Trophoblast cell (in vitro differentiated cells and primary cell): ENCODE data around the gene NUAK1.
A peak's percentile ranks its signal among the peaks of the same experiment; 100 is the strongest.

ENCODE experiments used
- DNase-seq, 2 donors: peaks; one replicate each; pipeline ENCODE4 v3.0.0-alpha.2; 2016
- H2AFZ ChIP-seq: 2 replicates; pipeline ENCODE4 v1.6.1; 2013; ENCODE audit warnings: low read length, moderate library complexity, mild to moderate bottlenecking; ENCODE audit not compliant: insufficient read depth, poor library complexity
- H2AK5ac ChIP-seq: 2 replicates; pipeline ENCODE4 v1.6.1; 2013; ENCODE audit warnings: mild to moderate bottlenecking, low read length
- H2BK120ac ChIP-seq: 2 replicates; pipeline ENCODE4 v1.6.1; 2013; ENCODE audit warnings: low read length, mild to moderate bottlenecking, moderate library complexity; ENCODE audit not compliant: insufficient read depth, poor library complexity
- H2BK12ac ChIP-seq: 2 replicates; pipeline ENCODE4 v1.6.1; 2013; ENCODE audit warnings: mild to moderate bottlenecking, low read length, moderate library complexity
- H2BK5ac ChIP-seq: 2 replicates; pipeline ENCODE4 v1.6.1; 2013; ENCODE audit warnings: low read length, low read depth, moderate library complexity, mild to moderate bottlenecking; ENCODE audit not compliant: poor library complexity
- H3K14ac ChIP-seq: 2 replicates; pipeline ENCODE4 v1.6.1; 2013; ENCODE audit warnings: mild to moderate bottlenecking, low read length
- H3K18ac ChIP-seq: 2 replicates; pipeline ENCODE4 v1.6.1; 2013; ENCODE audit warnings: mild to moderate bottlenecking, low read length
- H3K23ac ChIP-seq: 2 replicates; pipeline ENCODE4 v1.6.1; 2013; ENCODE audit warnings: low read length
- H3K27ac ChIP-seq: 2 replicates; pipeline ENCODE4 v1.5.1; 2013; ENCODE audit warnings: low read depth, mild to moderate bottlenecking, inconsistent platforms, low read length, moderate library complexity
- H3K27me3 ChIP-seq: 2 replicates; pipeline ENCODE4 v1.6.1; 2013; ENCODE audit warnings: inconsistent platforms, mild to moderate bottlenecking, low read length, moderate library complexity; ENCODE audit not compliant: insufficient read depth
- H3K36me3 ChIP-seq, 2 experiments: 1 replicate in 1 of 2; 2 replicates in 1 of 2; pipeline ENCODE4 v1.6.1; 2013; ENCODE audit warnings: low read length in 2 of 2, mild to moderate bottlenecking in 2 of 2, moderate library complexity in 1 of 2; ENCODE audit not compliant: insufficient read depth in 2 of 2, control insufficient read depth in 1 of 2
- H3K4ac ChIP-seq: 2 replicates; pipeline ENCODE4 v1.6.1; 2013; ENCODE audit warnings: low read depth, mild to moderate bottlenecking, low read length, moderate library complexity
- H3K4me1 ChIP-seq, 2 experiments: 1 replicate in 1 of 2; 2 replicates in 1 of 2; pipeline ENCODE4 v1.6.1; 2013; ENCODE audit warnings: low read length in 2 of 2, mild to moderate bottlenecking in 2 of 2, moderate library complexity in 1 of 2; ENCODE audit not compliant: insufficient read depth in 2 of 2, control insufficient read depth in 1 of 2
- H3K4me2 ChIP-seq: 2 replicates; pipeline ENCODE4 v1.6.1; 2013; ENCODE audit warnings: inconsistent platforms, mild to moderate bottlenecking, low read length, moderate library complexity
- H3K4me3 ChIP-seq: 2 replicates; pipeline ENCODE4 v1.5.1; 2013; ENCODE audit warnings: mild to moderate bottlenecking, low read depth, low read length, inconsistent platforms
- H3K79me1 ChIP-seq: one replicate; pipeline ENCODE4 v1.6.1; 2013; ENCODE audit warnings: low read length
- H3K79me2 ChIP-seq: 2 replicates; pipeline ENCODE4 v1.6.1; 2013; ENCODE audit warnings: low read length, mild to moderate bottlenecking; ENCODE audit not compliant: control insufficient read depth, insufficient read depth, poor library complexity
- H3K9ac ChIP-seq: 2 replicates; pipeline ENCODE4 v1.6.1; 2013; ENCODE audit warnings: mild to moderate bottlenecking, low read length
- H3K9me3 ChIP-seq: 2 replicates; pipeline ENCODE4 v1.6.1; 2013; ENCODE audit warnings: low read depth, mild to moderate bottlenecking, control low read depth, inconsistent platforms, low read length; ENCODE audit not compliant: insufficient read depth
- H4K12ac ChIP-seq: 2 replicates; pipeline ENCODE4 v1.6.1; 2013; ENCODE audit warnings: low read depth, mild to moderate bottlenecking, low read length, moderate library complexity
- H4K8ac ChIP-seq: 2 replicates; pipeline ENCODE4 v1.6.1; 2013; ENCODE audit warnings: low read depth, mild to moderate bottlenecking, low read length, moderate library complexity
- H4K91ac ChIP-seq: one replicate; pipeline ENCODE4 v1.6.1; 2013; ENCODE audit warnings: low read depth, mild to moderate bottlenecking, low read length, moderate library complexity
- WGBS: extraction: QIAGEN DNeasy Blood & Tissue Kit; methylation state at CpG from one replicate; pipeline ENCODE4 v1.1.7; 2013; ENCODE audit warnings: missing lambda C conversion rate; ENCODE audit not compliant: insufficient read length, insufficient coverage; ENCODE audit errors: extremely low coverage; 5-methylcytosine and 5-hydroxymethylcytosine counted together

Gene NUAK1

GRCh38 chr12:106025129-106025528 lies 113.6 kb downstream of the NUAK1 start:
- peaks cover 22% of the 10 kb centered on the region for H3K79me1 ChIP-seq
- H3K9me3 ChIP-seq: no peaks in the 10 kb centered on the region
- H3K9ac ChIP-seq: no peak overlapping the region
- no peak overlapping the region for H3K4me3 ChIP-seq
- peak overlapping the region; percentile 73 for H2BK12ac ChIP-seq
- no peak overlapping the region for H4K12ac ChIP-seq
- DNase-seq: no peak
- no CpG with 5 or more reads among the region's 2 CpGs for whole genome bisulfite sequencing
- peak overlapping the region; percentile 79 for H2BK120ac ChIP-seq
- peak overlapping the region; percentile 51 for H3K18ac ChIP-seq
- H2AK5ac ChIP-seq: no peak overlapping the region
- H3K27ac ChIP-seq: no peak overlapping the region
- no peak overlapping the region for H3K4me2 ChIP-seq
- no peaks in the 10 kb centered on the region for H3K27me3 ChIP-seq
- H3K23ac ChIP-seq: no peak overlapping the region
- peaks cover 9 to 16% of the 10 kb centered on the region in 2 experiments for H3K4me1 ChIP-seq
- no peaks in the 10 kb centered on the region for H3K36me3 ChIP-seq
- H4K91ac ChIP-seq: peak overlapping the region; percentile 51
- no peak overlapping the region for H2AFZ ChIP-seq
- H3K14ac ChIP-seq: no peak overlapping the region
- H4K8ac ChIP-seq: no peak overlapping the region
- H3K79me2 ChIP-seq: no peaks in the 10 kb centered on the region
- H3K4ac ChIP-seq: no peak overlapping the region
- no peak overlapping the region for H2BK5ac ChIP-seq

GRCh38 chr12:106023039-106023438 lies 115.7 kb downstream of the NUAK1 start:
- Histone ChIP-seq H2BK12ac (peak overlapping the region; percentile 5), H3K79me1 (peaks cover 21% of the 10 kb centered on the region), H3K9ac (no peak overlapping the region), H3K36me3 (peaks cover 0 to 2% of the 10 kb centered on the region in 2 experiments), H3K23ac (no peak overlapping the region), H2AK5ac (no peak overlapping the region), H2BK120ac (no peak overlapping the region), H3K4ac (no peak overlapping the region), H3K9me3 (peaks cover 3% of the 10 kb centered on the region), H2AFZ (no peak overlapping the region), H3K14ac (no peak overlapping the region), H3K4me2 (no peak overlapping the region), H3K4me3 (no peak overlapping the region), H2BK5ac (no peak overlapping the region), H4K91ac (no peak overlapping the region), H3K79me2 (no peaks in the 10 kb centered on the region), H3K18ac (no peak overlapping the region), H4K12ac (no peak overlapping the region), H3K27ac (no peak overlapping the region), H4K8ac (no peak overlapping the region), H3K27me3 (no peaks in the 10 kb centered on the region), H3K4me1 (peaks cover 9 to 16% of the 10 kb centered on the region in 2 experiments)
- WGBS: no CpG with 5 or more reads among the region's 2 CpGs
- DNase-seq: no peak

GRCh38 chr12:106022568-106023012 lies 116.2 kb downstream of the NUAK1 start:
- Histone ChIP-seq H3K9me3 (peaks cover 3% of the 10 kb centered on the region), H3K4me3 (no peak overlapping the region), H4K91ac (no peak overlapping the region), H3K14ac (no peak overlapping the region), H2BK5ac (no peak overlapping the region), H3K36me3 (peaks cover 0 to 2% of the 10 kb centered on the region in 2 experiments), H3K27ac (no peak overlapping the region), H2AFZ (no peak overlapping the region), H4K8ac (no peak overlapping the region), H4K12ac (no peak overlapping the region), H3K4me1 (peaks cover 7 to 12% of the 10 kb centered on the region in 2 experiments), H2AK5ac (no peak overlapping the region), H2BK12ac (peak overlapping the region; percentile 5), H2BK120ac (no peak overlapping the region), H3K18ac (no peak overlapping the region), H3K79me2 (no peaks in the 10 kb centered on the region), H3K4ac (no peak overlapping the region), H3K79me1 (peaks cover 17% of the 10 kb centered on the region), H3K23ac (no peak overlapping the region), H3K27me3 (no peaks in the 10 kb centered on the region), H3K4me2 (no peak overlapping the region), H3K9ac (no peak overlapping the region)
- DNase-seq: no peak
- no CpG with 5 or more reads among the region's 5 CpGs for WGBS

DNA sequence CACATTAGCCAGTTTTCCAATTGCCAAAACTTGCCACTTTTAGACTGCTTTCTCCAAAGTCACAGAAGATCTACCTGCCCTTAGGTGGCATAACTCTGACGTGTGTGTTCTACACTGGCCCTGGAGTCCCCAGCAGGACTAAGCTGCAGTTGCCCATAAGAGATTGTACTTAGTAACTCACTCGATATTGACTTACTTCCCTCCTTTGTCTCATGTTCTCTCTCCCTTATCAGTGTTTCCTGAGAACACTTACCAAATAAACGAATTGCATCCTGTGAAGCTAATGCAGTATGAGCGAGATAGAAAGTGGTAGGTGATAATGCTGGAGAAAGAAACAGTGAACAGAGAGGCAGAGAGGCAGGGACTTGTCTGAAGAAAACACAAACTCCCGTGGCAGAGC lies 117.2 kb downstream of the NUAK1 start:
- Histone ChIP-seq H2AFZ (no peak overlapping the region), H3K4me1 (peaks cover 0 to 2% of the 10 kb centered on the region in 2 experiments), H3K4me2 (no peak overlapping the region), H2BK5ac (no peak overlapping the region), H3K9me3 (peaks cover 3% of the 10 kb centered on the region), H3K23ac (no peak overlapping the region), H3K18ac (no peak overlapping the region), H3K27me3 (no peaks in the 10 kb centered on the region), H2BK12ac (no peak overlapping the region), H3K14ac (no peak overlapping the region), H4K8ac (no peak overlapping the region), H4K12ac (no peak overlapping the region), H3K4ac (no peak overlapping the region), H3K4me3 (no peak overlapping the region), H3K27ac (no peak overlapping the region), H3K79me2 (no peaks in the 10 kb centered on the region), H4K91ac (no peak overlapping the region), H3K36me3 (peaks cover 0 to 2% of the 10 kb centered on the region in 2 experiments), H3K79me1 (peaks cover 7% of the 10 kb centered on the region), H2AK5ac (no peak overlapping the region), H3K9ac (no peak overlapping the region), H2BK120ac (no peak overlapping the region)
- no CpG with 5 or more reads among the region's 5 CpGs for WGBS
- no peak for DNase-seq
